PFSK-1 (cell line): Measurements from ENCODE around the gene PTPRJ.

Source experiments
- FOXP2 ChIP-seq: optimal IDR thresholded peaks from 2 replicates; pipeline ENCODE3; 2011; ENCODE audit warnings: borderline replicate concordance, control low read depth, inconsistent platforms; ENCODE audit not compliant: insufficient read depth; ENCODE audit errors: extremely low read length, extremely low read depth
- POLR2AphosphoS5 ChIP-seq: IDR thresholded peaks from 2 replicates; pipeline ENCODE4 v1.6.1; 2012; ENCODE audit warnings: low read depth, mild to moderate bottlenecking, control low read depth, low read length, moderate library complexity
- SIN3A ChIP-seq: IDR thresholded peaks from 2 replicates; pipeline ENCODE4 v1.6.1; 2012; ENCODE audit warnings: mild to moderate bottlenecking, low read length, moderate library complexity, borderline replicate concordance; ENCODE audit not compliant: insufficient read depth
- TAF1 ChIP-seq: IDR thresholded peaks from 2 replicates; pipeline ENCODE4 v1.6.1; 2012; ENCODE audit warnings: low read length, control low read depth, borderline replicate concordance; ENCODE audit not compliant: insufficient read depth
- TF ChIP-seq, protein P1 (sequence below), 2 experiments: IDR thresholded peaks; 2 replicates each; pipeline versions ENCODE4 v1.6.1 to v1.8.0; 2011 to 2012; ENCODE audit warnings: low read depth in 2 of 2, low read length in 2 of 2, control low read depth in 1 of 2, inconsistent platforms in 1 of 2, mild to moderate bottlenecking in 1 of 2, moderate library complexity in 1 of 2; ENCODE audit not compliant: insufficient read depth in 1 of 2

PTPRJ gene

DNA sequence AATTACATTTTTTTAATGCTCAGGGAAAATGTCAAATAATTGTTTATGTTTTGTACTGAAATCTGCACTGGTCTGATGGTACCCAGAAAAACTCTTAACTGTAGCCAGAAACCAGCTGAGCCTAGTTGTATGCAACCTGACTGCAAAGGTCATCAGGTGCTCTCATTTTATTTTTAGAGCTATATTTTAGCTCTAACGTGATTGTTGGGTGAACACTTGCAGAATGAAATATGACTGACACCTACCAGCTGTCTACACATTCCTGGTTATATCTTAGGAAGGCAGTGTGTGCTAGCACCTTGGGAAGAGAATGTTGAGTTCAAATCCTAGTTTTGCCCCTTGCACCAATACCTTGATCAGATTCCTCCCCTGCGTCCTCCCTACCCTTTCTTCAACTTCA is 23.6 kb downstream of the PTPRJ start:
- TF ChIP-seq POLR2AphosphoS5, result no peak
- no peak for TF ChIP-seq SIN3A
- TF ChIP-seq TAF1, result no peak
- TF ChIP-seq FOXP2, result no peak
- TF ChIP-seq, protein P1, sequence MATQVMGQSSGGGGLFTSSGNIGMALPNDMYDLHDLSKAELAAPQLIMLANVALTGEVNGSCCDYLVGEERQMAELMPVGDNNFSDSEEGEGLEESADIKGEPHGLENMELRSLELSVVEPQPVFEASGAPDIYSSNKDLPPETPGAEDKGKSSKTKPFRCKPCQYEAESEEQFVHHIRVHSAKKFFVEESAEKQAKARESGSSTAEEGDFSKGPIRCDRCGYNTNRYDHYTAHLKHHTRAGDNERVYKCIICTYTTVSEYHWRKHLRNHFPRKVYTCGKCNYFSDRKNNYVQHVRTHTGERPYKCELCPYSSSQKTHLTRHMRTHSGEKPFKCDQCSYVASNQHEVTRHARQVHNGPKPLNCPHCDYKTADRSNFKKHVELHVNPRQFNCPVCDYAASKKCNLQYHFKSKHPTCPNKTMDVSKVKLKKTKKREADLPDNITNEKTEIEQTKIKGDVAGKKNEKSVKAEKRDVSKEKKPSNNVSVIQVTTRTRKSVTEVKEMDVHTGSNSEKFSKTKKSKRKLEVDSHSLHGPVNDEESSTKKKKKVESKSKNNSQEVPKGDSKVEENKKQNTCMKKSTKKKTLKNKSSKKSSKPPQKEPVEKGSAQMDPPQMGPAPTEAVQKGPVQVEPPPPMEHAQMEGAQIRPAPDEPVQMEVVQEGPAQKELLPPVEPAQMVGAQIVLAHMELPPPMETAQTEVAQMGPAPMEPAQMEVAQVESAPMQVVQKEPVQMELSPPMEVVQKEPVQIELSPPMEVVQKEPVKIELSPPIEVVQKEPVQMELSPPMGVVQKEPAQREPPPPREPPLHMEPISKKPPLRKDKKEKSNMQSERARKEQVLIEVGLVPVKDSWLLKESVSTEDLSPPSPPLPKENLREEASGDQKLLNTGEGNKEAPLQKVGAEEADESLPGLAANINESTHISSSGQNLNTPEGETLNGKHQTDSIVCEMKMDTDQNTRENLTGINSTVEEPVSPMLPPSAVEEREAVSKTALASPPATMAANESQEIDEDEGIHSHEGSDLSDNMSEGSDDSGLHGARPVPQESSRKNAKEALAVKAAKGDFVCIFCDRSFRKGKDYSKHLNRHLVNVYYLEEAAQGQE (IDR thresholded peaks at IDR 0.05; ENCODE audit: insufficient read depth in 1 of 2, low read depth in 2 of 2, low read length in 2 of 2), result no peak

DNA sequence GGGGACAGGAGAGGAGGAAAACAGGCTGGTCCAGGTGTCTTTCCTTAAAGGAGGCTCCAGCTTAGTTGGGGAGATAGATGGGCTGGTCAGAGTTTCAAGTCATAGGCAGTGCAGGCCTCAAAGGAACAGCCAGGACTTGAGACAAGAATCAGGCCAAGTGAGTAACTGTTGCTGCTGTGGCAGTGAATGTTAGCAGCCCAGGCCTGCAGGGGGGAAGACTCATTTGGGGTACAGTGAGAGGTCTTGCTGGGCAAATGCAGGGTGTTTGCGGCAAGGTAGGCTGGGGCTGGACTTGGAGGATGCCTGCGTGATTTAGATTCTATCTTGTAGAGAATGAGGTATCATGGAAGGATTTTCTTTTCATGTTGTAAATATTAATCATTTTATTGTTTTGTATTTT is 24.1 kb downstream of the PTPRJ start:
- TF ChIP-seq, protein P1 (IDR thresholded peaks at IDR 0.05; ENCODE audit: insufficient read depth in 1 of 2, low read depth in 2 of 2, low read length in 2 of 2), result no peak
- TF ChIP-seq FOXP2, result no peak
- no peak for TF ChIP-seq POLR2AphosphoS5
- TF ChIP-seq SIN3A, result no peak
- TF ChIP-seq TAF1, result no peak

DNA sequence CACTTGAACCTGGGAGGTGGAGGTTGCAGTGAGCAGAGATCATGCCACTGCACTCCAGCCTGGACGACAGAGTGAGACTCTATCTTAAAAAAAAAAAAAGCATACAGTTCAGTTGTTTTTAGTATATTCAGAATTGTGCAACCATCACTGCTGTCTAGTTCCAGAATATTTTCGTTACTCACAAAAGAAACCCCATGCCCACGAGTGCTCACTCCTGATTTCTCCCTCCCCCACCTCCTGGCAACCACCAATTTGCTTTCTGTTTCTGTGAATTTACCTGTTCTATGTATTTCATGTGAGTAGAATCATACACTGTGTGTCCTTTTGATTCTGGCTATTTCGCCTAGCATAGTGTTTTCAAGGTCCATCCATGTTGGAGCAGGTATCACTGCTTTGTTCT is 24.8 kb downstream of the PTPRJ start:
- no peak for TF ChIP-seq SIN3A
- TF ChIP-seq FOXP2, result no peak
- no peak for TF ChIP-seq POLR2AphosphoS5
- no peak for TF ChIP-seq TAF1
- TF ChIP-seq, protein P1 (IDR thresholded peaks at IDR 0.05; ENCODE audit: insufficient read depth in 1 of 2, low read depth in 2 of 2, low read length in 2 of 2), result no peak

DNA sequence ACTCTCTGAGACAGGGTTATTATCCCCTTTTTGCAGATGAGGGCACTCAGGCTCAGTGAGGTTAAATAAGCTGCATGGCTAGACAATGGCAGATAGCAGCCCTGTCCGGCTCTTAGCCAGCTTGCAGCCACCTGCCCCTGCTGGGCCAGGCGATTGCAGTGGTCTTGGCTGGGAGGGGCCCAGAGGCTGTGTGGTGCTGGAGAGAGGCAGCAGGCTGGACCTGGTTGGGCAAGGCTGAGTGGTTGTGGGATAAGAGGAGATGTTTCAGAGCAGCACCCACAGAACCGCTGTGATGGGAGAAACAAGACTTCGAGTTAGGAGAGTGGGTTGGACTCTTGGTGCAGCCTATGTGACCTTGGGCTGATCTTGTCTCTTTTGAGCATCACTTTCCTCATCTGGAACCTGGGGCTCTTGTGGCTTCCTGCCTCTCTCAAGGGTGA is 25.5 kb downstream of the PTPRJ start:
- TF ChIP-seq, protein P1 (IDR thresholded peaks at IDR 0.05; ENCODE audit: insufficient read depth in 1 of 2, low read depth in 2 of 2, low read length in 2 of 2), result no peak
- TF ChIP-seq SIN3A, result no peak
- no peak for TF ChIP-seq FOXP2
- no peak for TF ChIP-seq POLR2AphosphoS5
- no peak for TF ChIP-seq TAF1

DNA sequence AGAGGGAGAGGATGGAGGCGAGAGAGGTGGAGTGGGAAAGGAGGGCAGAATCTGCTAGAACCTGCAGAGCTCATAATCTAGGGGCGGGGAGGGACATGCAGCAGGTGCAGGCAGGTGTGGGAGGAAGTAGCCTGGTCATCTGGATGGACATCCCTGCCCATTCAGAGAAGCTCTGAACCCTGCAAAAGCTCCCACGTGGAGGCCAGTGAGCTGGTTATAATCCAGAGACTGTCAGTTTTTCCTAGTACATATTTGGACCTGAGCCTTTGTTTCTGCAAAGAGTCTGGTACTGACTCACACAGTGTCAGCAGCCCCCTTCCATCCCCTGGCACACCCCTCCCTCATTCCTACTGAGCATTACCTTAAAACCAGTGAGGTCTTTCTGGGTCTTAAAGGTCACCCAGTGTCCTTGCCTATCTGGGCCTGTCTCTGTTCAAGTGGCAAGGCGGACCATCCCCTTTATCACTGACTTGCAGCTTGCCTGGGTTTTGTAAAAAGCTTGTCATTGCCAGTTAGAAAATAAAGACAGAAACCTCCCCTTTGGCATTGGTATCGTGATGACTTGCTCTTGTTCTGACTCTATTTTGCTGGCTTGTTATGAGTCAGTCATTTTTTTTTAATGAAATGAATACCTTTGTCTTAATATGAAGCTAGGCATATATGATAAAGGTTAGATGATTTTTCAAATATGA is 26.1 kb downstream of the PTPRJ start:
- TF ChIP-seq POLR2AphosphoS5 (no peak), SIN3A (no peak), TAF1 (no peak), FOXP2 (no peak)
- TF ChIP-seq, protein P1 (IDR thresholded peaks at IDR 0.05; ENCODE audit: insufficient read depth in 1 of 2, low read depth in 2 of 2, low read length in 2 of 2), result no peak
